ENCODE data around the gene ABCC3.

Gene ABCC3

DNA sequence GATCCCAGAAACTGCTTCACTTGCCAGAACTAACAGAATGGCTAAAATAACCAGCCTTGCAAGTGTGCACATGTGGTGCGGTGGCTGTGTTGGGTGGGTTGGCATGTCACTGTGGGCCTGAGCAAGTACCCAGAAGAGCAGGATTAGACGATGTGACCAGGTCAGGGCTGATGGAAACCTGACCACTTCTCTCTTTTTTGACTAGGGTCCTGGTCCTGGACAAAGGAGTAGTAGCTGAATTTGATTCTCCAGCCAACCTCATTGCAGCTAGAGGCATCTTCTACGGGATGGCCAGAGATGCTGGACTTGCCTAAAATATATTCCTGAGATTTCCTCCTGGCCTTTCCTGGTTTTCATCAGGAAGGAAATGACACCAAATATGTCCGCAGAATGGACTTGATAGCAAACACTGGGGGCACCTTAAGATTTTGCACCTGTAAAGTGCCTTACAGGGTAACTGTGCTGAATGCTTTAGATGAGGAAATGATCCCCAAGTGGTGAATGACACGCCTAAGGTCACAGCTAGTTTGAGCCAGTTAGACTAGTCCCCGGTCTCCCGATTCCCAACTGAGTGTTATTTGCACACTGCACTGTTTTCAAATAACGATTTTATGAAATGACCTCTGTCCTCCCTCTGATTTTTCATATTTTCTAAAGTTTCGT, 56.3 kb downstream of the ABCC3 start:
- H3K27ac ChIP-seq, result peak overlapping the region; percentile 98
- TF ChIP-seq, protein P1, sequence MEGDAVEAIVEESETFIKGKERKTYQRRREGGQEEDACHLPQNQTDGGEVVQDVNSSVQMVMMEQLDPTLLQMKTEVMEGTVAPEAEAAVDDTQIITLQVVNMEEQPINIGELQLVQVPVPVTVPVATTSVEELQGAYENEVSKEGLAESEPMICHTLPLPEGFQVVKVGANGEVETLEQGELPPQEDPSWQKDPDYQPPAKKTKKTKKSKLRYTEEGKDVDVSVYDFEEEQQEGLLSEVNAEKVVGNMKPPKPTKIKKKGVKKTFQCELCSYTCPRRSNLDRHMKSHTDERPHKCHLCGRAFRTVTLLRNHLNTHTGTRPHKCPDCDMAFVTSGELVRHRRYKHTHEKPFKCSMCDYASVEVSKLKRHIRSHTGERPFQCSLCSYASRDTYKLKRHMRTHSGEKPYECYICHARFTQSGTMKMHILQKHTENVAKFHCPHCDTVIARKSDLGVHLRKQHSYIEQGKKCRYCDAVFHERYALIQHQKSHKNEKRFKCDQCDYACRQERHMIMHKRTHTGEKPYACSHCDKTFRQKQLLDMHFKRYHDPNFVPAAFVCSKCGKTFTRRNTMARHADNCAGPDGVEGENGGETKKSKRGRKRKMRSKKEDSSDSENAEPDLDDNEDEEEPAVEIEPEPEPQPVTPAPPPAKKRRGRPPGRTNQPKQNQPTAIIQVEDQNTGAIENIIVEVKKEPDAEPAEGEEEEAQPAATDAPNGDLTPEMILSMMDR (IDR thresholded peaks at IDR 0.05), result no peak
- no peak for TF ChIP-seq ZFX (IDR thresholded peaks at IDR 0.05; ENCODE audit: borderline replicate concordance)

DNA sequence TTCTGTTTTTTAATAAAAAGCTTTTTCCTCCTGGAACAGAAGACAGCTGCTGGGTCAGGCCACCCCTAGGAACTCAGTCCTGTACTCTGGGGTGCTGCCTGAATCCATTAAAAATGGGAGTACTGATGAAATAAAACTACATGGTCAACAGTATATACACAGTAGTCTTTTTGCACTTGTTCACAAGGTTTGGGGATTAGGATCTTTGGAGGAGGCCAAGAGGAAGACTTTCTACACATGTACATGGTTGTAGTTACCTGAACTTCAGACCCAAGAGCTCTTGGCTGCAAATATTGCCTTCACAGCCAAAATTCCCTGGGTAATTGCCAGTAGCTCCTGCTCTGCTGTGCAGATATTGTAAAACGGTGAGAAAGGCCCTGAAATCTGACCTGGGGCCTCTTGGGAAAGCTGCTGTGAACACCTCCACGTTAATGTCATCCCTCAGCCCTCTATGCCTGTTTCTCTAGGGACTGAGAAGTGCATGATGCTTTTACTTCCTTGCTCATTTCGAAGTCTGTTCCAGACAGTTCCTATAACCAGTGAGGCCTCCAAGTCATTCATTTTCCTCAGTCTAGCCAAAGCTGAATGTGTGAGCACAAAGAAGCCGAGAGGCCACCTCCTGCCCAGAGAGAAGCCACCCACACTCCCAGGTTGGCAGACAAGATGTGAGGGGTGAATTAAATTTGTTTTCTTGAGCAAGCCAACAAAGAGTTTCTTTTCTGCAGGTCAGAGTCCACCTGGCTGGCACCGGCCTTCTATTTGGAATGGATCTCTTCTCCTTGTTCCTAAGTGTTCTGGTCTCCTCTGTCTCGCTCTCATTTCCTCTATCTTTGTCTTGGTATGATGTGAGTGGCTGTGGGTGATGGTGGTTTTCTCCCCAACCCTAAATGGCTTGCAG, 57.1 kb downstream of the ABCC3 start:
- H3K27ac ChIP-seq, result peak overlapping the region; percentile 98
- no peak for TF ChIP-seq ZFX (IDR thresholded peaks at IDR 0.05; ENCODE audit: borderline replicate concordance)
- TF ChIP-seq, protein P1 (IDR thresholded peaks at IDR 0.05), result no peak

DNA sequence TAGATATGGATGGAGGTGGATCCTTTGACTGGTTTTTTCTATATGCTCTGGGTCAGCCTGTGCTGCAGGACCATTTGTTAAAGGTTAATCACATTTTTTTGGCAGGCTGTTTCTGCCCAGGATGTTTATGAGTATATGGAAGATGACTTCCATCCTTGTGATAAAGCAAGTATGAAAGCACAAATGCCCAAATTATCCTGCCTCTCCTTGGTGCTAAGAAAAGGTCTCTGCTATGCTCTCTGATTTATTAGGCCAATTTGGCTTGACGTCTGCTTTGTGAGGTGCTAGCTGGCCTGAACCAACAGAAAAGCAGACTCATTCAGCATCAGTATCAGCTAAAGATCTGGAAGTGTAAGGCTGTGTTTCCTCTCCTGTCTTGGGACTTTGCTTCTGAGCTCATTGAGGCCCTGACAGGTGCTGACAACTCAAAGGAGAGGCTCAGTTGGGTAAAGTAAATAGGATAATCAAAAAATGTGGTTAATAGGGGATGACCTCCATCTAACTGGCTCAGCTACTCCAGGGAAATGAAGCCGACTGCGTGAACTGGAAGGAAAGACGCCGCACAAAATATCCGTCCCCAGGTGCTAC, 57.9 kb downstream of the ABCC3 start:
- H3K27ac ChIP-seq, result peak overlapping the region; percentile 98
- TF ChIP-seq ZFX (IDR thresholded peaks at IDR 0.05; ENCODE audit: borderline replicate concordance), result no peak
- TF ChIP-seq, protein P1 (IDR thresholded peaks at IDR 0.05), result no peak

DNA sequence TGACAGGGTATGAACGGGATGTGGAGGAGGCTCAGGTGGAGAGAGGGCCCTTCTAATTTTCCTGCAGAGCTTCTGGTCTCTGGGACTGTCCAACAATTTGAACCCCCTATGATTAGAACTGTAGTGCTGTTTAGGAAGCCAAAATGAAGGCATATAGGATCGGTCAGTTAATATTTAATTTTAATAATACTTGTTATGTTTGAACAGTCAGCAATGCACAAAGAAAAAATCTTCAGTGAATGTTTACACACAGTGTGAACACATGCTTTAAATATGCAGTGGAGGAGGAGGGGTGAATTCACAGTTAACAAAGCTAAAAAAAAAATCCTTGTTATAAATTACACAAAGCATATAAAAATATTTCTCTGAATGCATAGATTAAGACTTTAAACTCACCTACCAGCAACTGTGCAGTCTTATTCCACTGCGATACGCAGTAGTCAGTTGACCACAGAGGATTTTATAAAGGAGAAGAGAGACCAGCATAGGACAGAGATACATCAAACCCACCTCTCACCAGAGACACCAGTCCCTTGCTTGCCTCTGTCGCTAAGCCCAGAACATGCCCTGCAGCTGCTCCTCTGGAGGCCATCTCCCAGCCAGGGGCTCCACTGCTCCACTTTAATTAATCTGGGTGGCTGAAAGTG, 58.5 kb downstream of the ABCC3 start:
- TF ChIP-seq, protein P1 (IDR thresholded peaks at IDR 0.05), result no peak
- no peak for TF ChIP-seq ZFX (IDR thresholded peaks at IDR 0.05; ENCODE audit: borderline replicate concordance)
- H3K27ac ChIP-seq, result peak overlapping the region; percentile 98

DNA sequence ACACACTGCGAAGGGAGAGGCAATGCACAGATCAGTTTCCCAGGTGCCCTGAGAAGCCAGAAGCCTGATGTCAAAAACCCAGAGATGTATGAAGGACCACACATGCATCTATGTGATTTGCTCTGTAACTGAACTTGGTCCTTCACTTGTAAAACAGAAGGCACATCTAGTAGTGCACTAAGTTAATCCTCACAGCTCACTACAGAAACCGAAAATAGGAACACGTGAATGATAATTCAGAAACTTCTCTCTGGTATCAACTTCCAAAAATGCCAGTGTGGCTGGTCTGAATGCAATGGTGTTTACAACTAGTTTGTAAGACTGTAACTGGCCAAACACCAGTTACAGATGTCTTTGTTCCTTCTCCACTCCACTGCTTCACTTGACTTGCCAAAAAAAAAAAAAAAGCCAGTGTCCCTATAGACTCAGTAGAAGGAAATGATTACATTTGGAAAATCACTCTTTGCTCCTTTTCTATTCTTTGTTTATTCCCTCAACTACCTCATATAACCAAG, 61.7 kb downstream of the ABCC3 start:
- TF ChIP-seq ZFX (IDR thresholded peaks at IDR 0.05; ENCODE audit: borderline replicate concordance), result no peak
- TF ChIP-seq, protein P1 (IDR thresholded peaks at IDR 0.05), result no peak
- H3K27ac ChIP-seq, result no peak overlapping the region

DNA sequence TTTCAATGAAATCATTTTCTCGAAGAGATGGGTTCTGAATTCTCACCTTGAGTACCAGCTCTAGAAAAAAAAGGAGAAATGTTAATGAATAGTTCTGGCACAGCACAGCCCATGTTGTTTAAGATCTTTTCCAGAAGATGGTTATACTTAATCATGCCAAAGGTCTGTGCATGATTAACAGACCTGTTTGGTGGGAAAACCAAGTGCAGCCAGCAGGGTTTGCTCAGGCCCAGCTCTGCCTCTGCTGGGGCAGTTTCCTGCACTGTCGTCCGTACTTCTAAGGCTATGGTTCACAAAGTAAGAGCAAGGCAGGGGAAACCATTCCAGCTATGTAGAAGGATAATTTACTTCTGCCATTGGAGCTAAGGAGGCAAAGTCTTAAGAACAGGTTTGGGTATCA, 62.4 kb downstream of the ABCC3 start:
- no peak for TF ChIP-seq ZFX (IDR thresholded peaks at IDR 0.05; ENCODE audit: borderline replicate concordance)
- TF ChIP-seq, protein P1 (IDR thresholded peaks at IDR 0.05), result no peak
- H3K27ac ChIP-seq, result 0 out of 2 replicates have a peak overlapping the region, but pooled peaks have one; percentile 14

All from 22Rv1 (cell line).